ENCODE measurements around the gene SIPA1L3.

Gene SIPA1L3

GRCh38 chr19:38001158-38001781, 94.3 kb downstream of the SIPA1L3 start:
- no peak for DNase-seq

- DNase-seq, result no peak
Measured at GRCh38 chr19:38003438-38004185, 96.6 kb downstream of the SIPA1L3 start.

- DNase-seq, result no peak
Measured at GRCh38 chr19:38004186-38004520, 97.1 kb downstream of the SIPA1L3 start.

- no peak for DNase-seq
Measured at GRCh38 chr19:38004521-38005223, 97.7 kb downstream of the SIPA1L3 start.

GRCh38 chr19:38005224-38005614, 98.2 kb downstream of the SIPA1L3 start:
- DNase-seq, result no peak

- no peak for DNase-seq
Measured at GRCh38 chr19:38006361-38007045, 99.5 kb downstream of the SIPA1L3 start.

GRCh38 chr19:38009650-38010242, 102.7 kb downstream of the SIPA1L3 start:
- no peak for DNase-seq

- no peak for DNase-seq
Measured at GRCh38 chr19:38011426-38011825, 104.4 kb downstream of the SIPA1L3 start.

GRCh38 chr19:38012290-38012689, 105.3 kb downstream of the SIPA1L3 start:
- no peak for DNase-seq

GRCh38 chr19:38012944-38013343, 105.9 kb downstream of the SIPA1L3 start:
- no peak for DNase-seq

- DNase-seq, result no peak
Measured at GRCh38 chr19:38013913-38014580, 107.0 kb downstream of the SIPA1L3 start.

GRCh38 chr19:38015216-38015615, 108.2 kb downstream of the SIPA1L3 start:
- no peak for DNase-seq

- no peak for DNase-seq
Measured at GRCh38 chr19:38015761-38016160, 108.8 kb downstream of the SIPA1L3 start.

GRCh38 chr19:38017401-38018151, 110.6 kb downstream of the SIPA1L3 start:
- no peak for DNase-seq

- no peak for DNase-seq
Measured at GRCh38 chr19:38018694-38019395, 111.8 kb downstream of the SIPA1L3 start.

- DNase-seq, result no peak
Measured at GRCh38 chr19:38019396-38019724, 112.4 kb downstream of the SIPA1L3 start.

- no peak for DNase-seq
Measured at GRCh38 chr19:38020311-38020710, 113.3 kb downstream of the SIPA1L3 start.

- DNase-seq, result no peak
Measured at GRCh38 chr19:38021352-38021751, 114.3 kb downstream of the SIPA1L3 start.

GRCh38 chr19:38022791-38023670, 116.0 kb downstream of the SIPA1L3 start:
- DNase-seq, result no peak

Data from cortex of kidney (tissue), 1 donor.